HUES48 (cell line): Measurements from ENCODE around the gene S100A8.

Experiments
- H3K27ac ChIP-seq: one replicate; pipeline ENCODE4 v1.7.0; 2013; ENCODE audit warnings: low read depth, low read length, inconsistent platforms
- H3K27me3 ChIP-seq: 2 replicates; pipeline ENCODE4 v1.6.1; 2013; ENCODE audit warnings: mild to moderate bottlenecking, low read length; ENCODE audit not compliant: control insufficient read depth, insufficient read depth
- H3K36me3 ChIP-seq: 2 replicates; pipeline ENCODE4 v1.6.1; 2013; ENCODE audit warnings: low read length; ENCODE audit not compliant: control insufficient read depth, insufficient read depth
- H3K4me1 ChIP-seq: 2 replicates; pipeline ENCODE4 v1.6.1; 2013; ENCODE audit warnings: mild to moderate bottlenecking, low read length; ENCODE audit not compliant: control insufficient read depth, insufficient read depth
- H3K4me3 ChIP-seq: 2 replicates; pipeline ENCODE4 v1.5.1; 2013; ENCODE audit warnings: mild to moderate bottlenecking, low read depth, low read length
- H3K9ac ChIP-seq: 2 replicates; pipeline ENCODE4 v1.6.1; 2013; ENCODE audit warnings: mild to moderate bottlenecking, low read depth, low read length, moderate library complexity
- H3K9me3 ChIP-seq: 2 replicates; pipeline ENCODE4 v1.6.1; 2013; ENCODE audit warnings: low read length; ENCODE audit not compliant: control insufficient read depth, insufficient read depth

The S100A8 gene

GRCh38 chr1:153389401-153389800, 1.5 kb downstream of the S100A8 start:
- no peaks in the 10 kb centered on the region for H3K4me1 ChIP-seq
- no peaks in the 10 kb centered on the region for H3K27me3 ChIP-seq
- no peak overlapping the region for H3K4me3 ChIP-seq
- no peak overlapping the region for H3K9ac ChIP-seq
- H3K36me3 ChIP-seq, result no peaks in the 10 kb centered on the region
- H3K9me3 ChIP-seq, result no peaks in the 10 kb centered on the region
- H3K27ac ChIP-seq, result no peak overlapping the region

- Histone ChIP-seq H3K4me3 (no peak overlapping the region), H3K4me1 (no peaks in the 10 kb centered on the region), H3K27me3 (no peaks in the 10 kb centered on the region), H3K36me3 (no peaks in the 10 kb centered on the region), H3K9me3 (no peaks in the 10 kb centered on the region), H3K9ac (no peak overlapping the region), H3K27ac (no peak overlapping the region)
Observed at GRCh38 chr1:153387785-153388184, 3.1 kb downstream of the S100A8 start.

- Histone ChIP-seq H3K36me3 (no peaks in the 10 kb centered on the region), H3K9ac (no peak overlapping the region)
Observed at GRCh38 chr1:153387001-153387400, 3.9 kb downstream of the S100A8 start.

GRCh38 chr1:153386500-153386901, 4.4 kb downstream of the S100A8 start:
- Histone ChIP-seq H3K4me3 (no peak overlapping the region), H3K36me3 (no peaks in the 10 kb centered on the region), H3K27me3 (no peaks in the 10 kb centered on the region), H3K4me1 (no peaks in the 10 kb centered on the region), H3K9ac (no peak overlapping the region), H3K9me3 (no peaks in the 10 kb centered on the region), H3K27ac (no peak overlapping the region)

More at GRCh38 chr1:153387001-153387400, 3.9 kb downstream of the S100A8 start:
- no peak overlapping the region for H3K4me3 ChIP-seq
- no peak overlapping the region for H3K27ac ChIP-seq
- H3K9me3 ChIP-seq, result no peaks in the 10 kb centered on the region
- H3K4me1 ChIP-seq, result no peaks in the 10 kb centered on the region
- no peaks in the 10 kb centered on the region for H3K27me3 ChIP-seq

- H3K9ac ChIP-seq, result no peak overlapping the region
- H3K9me3 ChIP-seq, result no peaks in the 10 kb centered on the region
- no peaks in the 10 kb centered on the region for H3K27me3 ChIP-seq
- H3K27ac ChIP-seq, result no peak overlapping the region
- no peak overlapping the region for H3K4me3 ChIP-seq
- H3K36me3 ChIP-seq, result no peaks in the 10 kb centered on the region
- H3K4me1 ChIP-seq, result no peaks in the 10 kb centered on the region
Observed at GRCh38 chr1:153384958-153385580, 5.8 kb downstream of the S100A8 start.

- Histone ChIP-seq H3K9ac (no peak overlapping the region), H3K9me3 (0 out of 2 replicates have a peak, but pooled peaks cover 3% of the 10 kb centered on the region)
Observed at GRCh38 chr1:153380711-153381110, 10.2 kb downstream of the S100A8 start.

GRCh38 chr1:153379591-153379990, 11.3 kb downstream of the S100A8 start:
- Histone ChIP-seq H3K27me3 (no peaks in the 10 kb centered on the region), H3K27ac (no peak overlapping the region), H3K9ac (no peak overlapping the region)

More at GRCh38 chr1:153380711-153381110, 10.2 kb downstream of the S100A8 start:
- Histone ChIP-seq H3K4me1 (no peaks in the 10 kb centered on the region), H3K36me3 (no peaks in the 10 kb centered on the region), H3K27me3 (no peaks in the 10 kb centered on the region), H3K4me3 (no peak overlapping the region), H3K27ac (no peak overlapping the region)

GRCh38 chr1:153375511-153375910, 15.4 kb downstream of the S100A8 start, which contains the start of gene S100A12:
Gene S100A12 (minus strand): TSS chr1:153375621. CDS start chr1:153374592, 1,029 bp downstream.
- Histone ChIP-seq H3K4me3 (no peak within 1 kb of the TSS), H3K27ac (no peak within 1 kb of the TSS), H3K9ac (no peak within 1 kb of the TSS), H3K36me3 (no peaks in the 10 kb centered on the region), H3K4me1 (no peaks in the 10 kb centered on the region), H3K27me3 (no peaks in the 10 kb centered on the region), H3K9me3 (peaks cover 3% of the 10 kb centered on the region; the same call in 1 of the 2 replicates)

More at GRCh38 chr1:153379591-153379990, 11.3 kb downstream of the S100A8 start:
- H3K4me3 ChIP-seq, result no peak overlapping the region
- no peaks in the 10 kb centered on the region for H3K4me1 ChIP-seq
- H3K36me3 ChIP-seq, result no peaks in the 10 kb centered on the region
- 0 out of 2 replicates have a peak, but pooled peaks cover 3% of the 10 kb centered on the region for H3K9me3 ChIP-seq

- Histone ChIP-seq H3K9me3 (peaks cover 3% of the 10 kb centered on the region; the same call in 1 of the 2 replicates), H3K9ac (no peak overlapping the region), H3K27ac (no peak overlapping the region), H3K4me1 (no peaks in the 10 kb centered on the region), H3K27me3 (no peaks in the 10 kb centered on the region), H3K4me3 (no peak overlapping the region), H3K36me3 (no peaks in the 10 kb centered on the region)
Observed at GRCh38 chr1:153374071-153374470, 16.8 kb downstream of the S100A8 start.

- Histone ChIP-seq H3K27ac (no peak overlapping the region), H3K36me3 (no peaks in the 10 kb centered on the region), H3K9me3 (peaks cover 3% of the 10 kb centered on the region; the same call in 1 of the 2 replicates), H3K4me3 (no peak overlapping the region), H3K27me3 (no peaks in the 10 kb centered on the region), H3K9ac (no peak overlapping the region), H3K4me1 (no peaks in the 10 kb centered on the region)
Observed at GRCh38 chr1:153372571-153372970, 18.3 kb downstream of the S100A8 start.

- Histone ChIP-seq H3K4me3 (no peak overlapping the region), H3K27me3 (no peaks in the 10 kb centered on the region), H3K27ac (no peak overlapping the region), H3K9me3 (no peaks in the 10 kb centered on the region; the same call in 1 of the 2 replicates), H3K9ac (no peak overlapping the region), H3K36me3 (no peaks in the 10 kb centered on the region), H3K4me1 (no peaks in the 10 kb centered on the region)
Observed at GRCh38 chr1:153371231-153371630, 19.6 kb downstream of the S100A8 start.
